Measurements from ENCODE around the gene DPH1. TPM values are rescaled to one million over a fixed set of nuclear protein-coding genes. Genes with fewer than 3 reads are reported as not detected.

Gene DPH1
- total and polyA plus RNA-seq, 7 experiments from 2014 or later, result 32.9 to 124 (median 85.9) TPM

GRCh38 chr17:2070241-2071023 lies 40.5 kb downstream of the DPH1 start:
- H3K27ac Mint-ChIP-seq, result peak overlapping the region in 1 of 9 donors; percentile 87
- H3K4me1 Mint-ChIP-seq, result peaks cover 0 to 76% (median 2%) of the 10 kb centered on the region in 7 donors
- peak in 1 of 9 donors; percentile 66 for DNase-seq

GRCh38 chr17:2071024-2071385 lies 41.1 kb downstream of the DPH1 start:
- intact Hi-C loops (cut with micrococcal nuclease), result no loop called here

More at GRCh38 chr17:2070241-2071023, 40.5 kb downstream of the DPH1 start:
- H3K36me3 ChIP-seq (ENCODE audit: control insufficient read depth in 2 of 3, insufficient read depth in 3 of 3, low read length in 3 of 3), result peaks cover 0 to 75% (median 8%) of the 10 kb centered on the region in 3 experiments
- peaks cover 16 to 83% (median 56%) of the 10 kb centered on the region in 5 donors for H3K36me3 Mint-ChIP-seq
- H3K9me3 ChIP-seq (ENCODE audit: control insufficient read depth in 2 of 3, low read length in 3 of 3), result no peaks in the 10 kb centered on the region
- H3K27me3 ChIP-seq (ENCODE audit: control insufficient read depth in 2 of 2, insufficient read depth in 2 of 2, low read length in 2 of 2), result no peaks in the 10 kb centered on the region
- no peaks in the 10 kb centered on the region for H3K9me3 Mint-ChIP-seq
- H3K4me3 ChIP-seq (ENCODE audit: low read length), result no peak overlapping the region
- peaks cover 0 to 4% (median 0%) of the 10 kb centered on the region in 5 donors for H3K27me3 Mint-ChIP-seq
- H3K27ac ChIP-seq (ENCODE audit: low read depth, low read length), result no peak overlapping the region
- POLR2A ChIA-PET, result no interaction called here
- H3K4me3 Mint-ChIP-seq, result peak overlapping the region in 1 of 10 donors; percentile 53
- ATAC-seq, result peak; percentile 49
- CTCF ChIA-PET, result interaction anchor here (1.1 kb wide), 1 partner anchor 175 kb away, joined by 4 read pairs; no protein-coding TSS in a partner anchor
- H3K4me1 ChIP-seq (ENCODE audit: control insufficient read depth in 2 of 2, insufficient read depth in 2 of 2, low read length in 2 of 2), result peaks cover 0 to 28% of the 10 kb centered on the region in 2 donors
- intact Hi-C loops (cut with micrococcal nuclease), result loop anchor here in 1 of 2 donors (1.0 kb wide), 1 partner anchor 17 kb away; no protein-coding TSS in a partner anchor

GRCh38 chr17:2071455-2072281 lies 41.7 kb downstream of the DPH1 start:
- no peak overlapping the region for H3K4me3 ChIP-seq (ENCODE audit: low read length)
- H3K4me1 Mint-ChIP-seq, result peaks cover 0 to 71% (median 4%) of the 10 kb centered on the region in 7 donors

More at GRCh38 chr17:2071024-2071385, 41.1 kb downstream of the DPH1 start:
- H3K36me3 Mint-ChIP-seq, result peaks cover 16 to 79% (median 50%) of the 10 kb centered on the region in 5 donors
- Histone ChIP-seq H3K27ac (ENCODE audit: low read depth, low read length) (no peak overlapping the region), H3K4me3 (ENCODE audit: low read length) (no peak overlapping the region), H3K9me3 (ENCODE audit: control insufficient read depth in 2 of 3, low read length in 3 of 3) (no peaks in the 10 kb centered on the region), H3K27me3 (ENCODE audit: control insufficient read depth in 2 of 2, insufficient read depth in 2 of 2, low read length in 2 of 2) (no peaks in the 10 kb centered on the region), H3K36me3 (ENCODE audit: control insufficient read depth in 2 of 3, insufficient read depth in 3 of 3, low read length in 3 of 3) (peaks cover 0 to 75% (median 6%) of the 10 kb centered on the region in 3 experiments), H3K4me1 (ENCODE audit: control insufficient read depth in 2 of 2, insufficient read depth in 2 of 2, low read length in 2 of 2) (peaks cover 0 to 28% of the 10 kb centered on the region in 2 donors)
- peak overlapping the region in 1 of 10 donors; percentile 37 for H3K4me3 Mint-ChIP-seq
- H3K27me3 Mint-ChIP-seq, result peaks cover 0 to 3% (median 0%) of the 10 kb centered on the region in 5 donors
- H3K9me3 Mint-ChIP-seq, result no peaks in the 10 kb centered on the region
- CTCF ChIA-PET, result interaction anchor here (1.1 kb wide), 1 partner anchor 174 kb away, joined by 4 read pairs; no protein-coding TSS in a partner anchor
- peak overlapping the region in 2 of 9 donors; percentile 17 to 87 for H3K27ac Mint-ChIP-seq
- POLR2A ChIA-PET, result no interaction called here
- DNase-seq (no peak), ATAC-seq (no peak)
- H3K4me1 Mint-ChIP-seq, result peaks cover 0 to 75% (median 4%) of the 10 kb centered on the region in 7 donors

GRCh38 chr17:2074919-2075318 lies 45.0 kb downstream of the DPH1 start:
- Histone ChIP-seq H3K27me3 (ENCODE audit: control insufficient read depth in 2 of 2, insufficient read depth in 2 of 2, low read length in 2 of 2) (no peaks in the 10 kb centered on the region), H3K4me1 (ENCODE audit: control insufficient read depth in 2 of 2, insufficient read depth in 2 of 2, low read length in 2 of 2) (peaks cover 0 to 12% of the 10 kb centered on the region in 2 donors), H3K9me3 (ENCODE audit: control insufficient read depth in 2 of 3, low read length in 3 of 3) (no peaks in the 10 kb centered on the region), H3K4me3 (ENCODE audit: low read length) (no peak overlapping the region), H3K36me3 (ENCODE audit: control insufficient read depth in 2 of 3, insufficient read depth in 3 of 3, low read length in 3 of 3) (peaks cover 0 to 74% (median 9%) of the 10 kb centered on the region in 3 experiments), H3K27ac (ENCODE audit: low read depth, low read length) (no peak overlapping the region)
- ATAC-seq (no peak), DNase-seq (no peak)
- POLR2A ChIA-PET, result no interaction called here
- Mint-ChIP-seq H3K9me3 (peaks cover 0 to 2% (median 0%) of the 10 kb centered on the region in 11 donors), H3K4me3 (no peak overlapping the region), H3K27ac (no peak overlapping the region), H3K27me3 (no peaks in the 10 kb centered on the region), H3K36me3 (peaks cover 31 to 75% (median 52%) of the 10 kb centered on the region in 5 donors), H3K4me1 (peaks cover 0 to 45% (median 1%) of the 10 kb centered on the region in 7 donors)
- CTCF ChIA-PET, result no interaction called here
- intact Hi-C loops (cut with micrococcal nuclease), result no loop called here

More at GRCh38 chr17:2071455-2072281, 41.7 kb downstream of the DPH1 start:
- Mint-ChIP-seq H3K36me3 (peaks cover 19 to 77% (median 50%) of the 10 kb centered on the region in 5 donors), H3K4me3 (peak overlapping the region in 1 of 10 donors; percentile 37), H3K27me3 (no peaks in the 10 kb centered on the region), H3K9me3 (peaks cover 0 to 2% (median 0%) of the 10 kb centered on the region in 11 donors), H3K27ac (peak overlapping the region in 1 of 9 donors; percentile 87)
- Histone ChIP-seq H3K9me3 (ENCODE audit: control insufficient read depth in 2 of 3, low read length in 3 of 3) (no peaks in the 10 kb centered on the region), H3K4me1 (ENCODE audit: control insufficient read depth in 2 of 2, insufficient read depth in 2 of 2, low read length in 2 of 2) (peaks cover 0 to 28% of the 10 kb centered on the region in 2 donors), H3K27ac (ENCODE audit: low read depth, low read length) (no peak overlapping the region), H3K36me3 (ENCODE audit: control insufficient read depth in 2 of 3, insufficient read depth in 3 of 3, low read length in 3 of 3) (peaks cover 0 to 75% (median 9%) of the 10 kb centered on the region in 3 experiments), H3K27me3 (ENCODE audit: control insufficient read depth in 2 of 2, insufficient read depth in 2 of 2, low read length in 2 of 2) (no peaks in the 10 kb centered on the region)
- ATAC-seq, result peak; percentile 68
- no peak for DNase-seq
- CTCF ChIA-PET, result interaction anchor here (1.1 to 1.4 kb wide), 2 partner anchors 17 to 173 kb away, joined by 4 to 5 read pairs; partner anchors contain the start of gene HIC1
- POLR2A ChIA-PET, result no interaction called here
- intact Hi-C loops (cut with micrococcal nuclease), result no loop called here

- no peak overlapping the region for H3K27ac Mint-ChIP-seq
These were observed 45.6 kb downstream of the DPH1 start for GRCh38 chr17:2075336-2076086.

More at GRCh38 chr17:2075336-2076086, 45.6 kb downstream of the DPH1 start:
- H3K4me1 Mint-ChIP-seq, result peaks cover 0 to 40% (median 0%) of the 10 kb centered on the region in 7 donors
- H3K4me1 ChIP-seq (ENCODE audit: control insufficient read depth in 2 of 2, insufficient read depth in 2 of 2, low read length in 2 of 2), result peaks cover 0 to 6% of the 10 kb centered on the region in 2 donors
- CTCF ChIA-PET, result interaction anchor here (1.2 kb wide), 1 partner anchor 14 kb away, joined by 3 read pairs; no protein-coding TSS in a partner anchor
- H3K4me3 ChIP-seq (ENCODE audit: low read length), result no peak overlapping the region
- POLR2A ChIA-PET, result no interaction called here
- ATAC-seq (peak; percentile 26), DNase-seq (no peak)
- no peaks in the 10 kb centered on the region for H3K27me3 Mint-ChIP-seq
- H3K9me3 Mint-ChIP-seq, result peaks cover 0 to 2% (median 0%) of the 10 kb centered on the region in 11 donors
- no peak overlapping the region for H3K4me3 Mint-ChIP-seq
- intact Hi-C loops (cut with micrococcal nuclease), result no loop called here
- H3K27me3 ChIP-seq (ENCODE audit: control insufficient read depth in 2 of 2, insufficient read depth in 2 of 2, low read length in 2 of 2), result no peaks in the 10 kb centered on the region
- peaks cover 0 to 69% (median 9%) of the 10 kb centered on the region in 3 experiments for H3K36me3 ChIP-seq (ENCODE audit: control insufficient read depth in 2 of 3, insufficient read depth in 3 of 3, low read length in 3 of 3)
- peaks cover 28 to 74% (median 49%) of the 10 kb centered on the region in 5 donors for H3K36me3 Mint-ChIP-seq
- H3K27ac ChIP-seq (ENCODE audit: low read depth, low read length), result no peak overlapping the region
- H3K9me3 ChIP-seq (ENCODE audit: control insufficient read depth in 2 of 3, low read length in 3 of 3), result no peaks in the 10 kb centered on the region

Measured in naive thymus-derived CD4-positive, alpha-beta T cell (primary cell).